NCI-H2227 (cell line): Measurements from ENCODE around the gene SCAF8.
A peak's percentile ranks its signal among the peaks of the same experiment; 100 is the strongest.
"Not testable (repeated sequence)": the region's sequence is repeated elsewhere in the genome, so short reads cannot be mapped to it uniquely, and the experiment has no call there.

ENCODE experiments used
- DNase-seq: peaks from one replicate; lab custom pipeline; 2025; ENCODE audit not compliant: unreplicated experiment; lab: John Stamatoyannopoulos, UW

SCAF8 gene

DNA sequence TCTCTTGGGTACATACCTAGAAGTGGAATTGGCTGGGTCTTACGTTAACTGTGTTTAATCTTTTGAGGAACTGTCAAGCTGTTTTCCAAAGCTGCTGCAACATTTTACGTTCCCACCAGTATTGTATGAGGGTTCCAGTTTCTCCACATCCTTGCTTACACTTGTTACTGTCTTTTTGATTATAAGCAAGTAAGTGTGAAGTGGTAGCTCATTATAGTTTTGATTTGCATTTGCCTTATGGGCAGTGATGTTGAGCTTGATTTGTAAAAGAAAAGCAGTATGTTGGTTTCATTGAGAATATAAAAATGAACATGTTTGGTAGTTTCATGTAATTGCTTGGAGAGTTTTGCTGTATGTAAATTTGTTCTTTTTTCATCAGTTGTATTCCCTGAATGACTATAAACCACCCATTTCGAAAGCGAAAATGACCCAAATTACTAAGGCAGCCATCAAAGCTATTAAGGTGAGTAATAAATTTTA lies 40.4 kb downstream of the SCAF8 start:
- DNase-seq: no peak

DNA sequence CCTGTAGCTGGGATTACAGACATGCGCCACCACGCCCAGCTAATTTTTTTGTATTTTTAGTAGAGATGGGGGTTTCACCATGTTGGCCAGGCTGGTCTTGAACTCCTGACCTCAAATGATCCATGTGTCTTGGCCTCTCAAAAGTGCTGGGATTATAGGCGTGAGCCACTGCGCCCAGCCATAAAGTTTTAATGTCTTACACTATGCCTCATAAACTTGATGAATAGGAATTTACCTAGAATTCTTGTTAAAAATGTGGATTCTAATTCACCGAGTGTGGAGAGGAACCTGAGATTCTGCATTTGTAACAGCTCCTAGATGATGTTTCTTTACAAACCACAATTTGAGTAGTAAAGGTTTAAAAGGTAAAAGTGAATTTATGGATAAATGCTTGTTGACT lies 45.9 kb downstream of the SCAF8 start:
- not testable (repeated sequence) for DNase-seq

DNA sequence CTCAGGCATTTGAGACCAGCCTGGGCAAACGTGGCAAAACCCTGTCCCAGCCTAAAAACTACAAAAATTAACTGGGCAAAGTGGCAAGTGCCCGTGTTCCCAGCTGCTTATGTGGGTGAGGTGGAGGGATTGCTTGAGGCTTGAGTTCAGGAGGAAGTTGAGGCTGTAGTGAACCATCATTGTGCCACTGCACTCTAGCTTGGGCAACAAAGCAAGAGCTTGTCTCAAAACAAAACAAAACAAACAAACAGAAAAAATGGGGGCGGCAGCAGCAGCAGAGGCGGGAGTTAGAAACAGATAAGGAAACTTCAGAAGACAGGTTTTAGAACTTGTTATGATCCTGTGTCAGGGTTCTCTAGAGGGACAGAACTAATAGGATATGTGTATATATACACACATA lies 49.0 kb downstream of the SCAF8 start:
- DNase-seq: no peak

DNA sequence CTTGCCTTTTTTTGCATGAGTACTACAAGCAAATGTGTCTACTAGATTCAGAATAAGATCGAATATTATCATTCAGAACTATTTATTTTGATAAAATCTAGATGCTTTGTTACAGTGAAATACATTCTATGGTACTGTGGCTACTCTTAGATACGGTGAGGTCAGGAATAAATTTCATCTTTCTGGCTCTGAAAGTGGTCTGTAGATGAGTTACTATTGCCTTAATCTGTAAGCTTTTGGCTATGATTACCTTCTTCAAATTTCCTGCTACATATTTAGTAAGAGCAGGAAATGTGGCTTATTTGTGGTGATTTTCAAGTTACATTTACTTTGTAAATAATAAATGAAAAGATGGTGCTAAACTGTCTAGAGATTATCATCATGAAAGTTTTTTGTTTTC lies 50.0 kb downstream of the SCAF8 start:
- no peak for DNase-seq

DNA sequence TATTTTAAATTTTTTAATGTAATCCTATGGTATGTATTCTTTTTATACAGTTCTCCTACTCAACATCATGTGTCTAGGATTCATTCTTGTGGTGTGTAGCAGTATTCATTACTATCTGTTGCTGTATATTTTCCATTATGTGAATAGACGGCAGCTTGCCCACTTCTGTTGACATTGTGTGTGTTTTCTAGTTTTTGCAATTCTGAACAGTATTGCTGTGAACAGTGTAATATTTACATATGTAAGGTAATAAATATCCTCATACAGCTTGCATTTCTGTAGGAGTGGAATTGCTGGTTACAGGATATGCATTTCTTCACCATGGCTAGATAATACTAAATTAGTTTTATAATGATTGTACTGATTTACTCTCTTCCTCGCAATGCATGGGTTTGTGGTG lies 51.9 kb downstream of the SCAF8 start:
- DNase-seq: no peak

DNA sequence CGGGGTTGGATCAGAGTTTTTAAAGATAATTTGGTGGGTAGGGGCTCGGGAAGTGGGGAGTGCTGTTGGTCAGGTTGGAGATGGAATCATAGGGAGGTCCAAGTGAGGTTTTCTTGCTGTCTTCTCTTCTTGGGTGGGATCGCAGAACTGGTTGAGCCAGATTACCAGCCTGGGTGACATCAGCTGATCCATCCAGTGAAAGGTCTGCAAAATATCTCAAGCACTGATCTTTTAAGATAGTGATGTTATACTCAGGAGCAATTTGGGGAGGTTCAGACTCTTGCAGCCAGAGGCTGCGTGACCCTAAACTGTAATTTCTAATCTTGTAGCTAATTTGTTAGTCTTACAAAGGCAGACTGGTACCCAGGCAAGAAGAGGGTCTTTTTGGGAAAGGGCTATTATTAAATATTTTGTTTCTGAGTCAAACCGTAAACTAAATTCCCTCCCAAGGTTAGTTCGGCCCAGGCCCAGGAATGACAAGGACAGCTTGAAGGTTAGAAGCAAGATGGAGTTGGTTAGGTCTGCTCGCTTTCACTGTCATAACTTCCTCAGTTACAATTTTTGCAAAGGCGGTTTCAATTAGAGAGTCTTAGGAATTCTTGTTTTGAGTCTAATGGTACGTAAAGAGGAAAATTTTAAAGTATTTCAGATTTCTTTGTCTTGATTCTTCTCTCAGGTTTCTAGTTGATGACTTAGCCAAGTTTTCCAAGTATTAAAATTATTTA lies 53.1 kb downstream of the SCAF8 start:
- no peak for DNase-seq

DNA sequence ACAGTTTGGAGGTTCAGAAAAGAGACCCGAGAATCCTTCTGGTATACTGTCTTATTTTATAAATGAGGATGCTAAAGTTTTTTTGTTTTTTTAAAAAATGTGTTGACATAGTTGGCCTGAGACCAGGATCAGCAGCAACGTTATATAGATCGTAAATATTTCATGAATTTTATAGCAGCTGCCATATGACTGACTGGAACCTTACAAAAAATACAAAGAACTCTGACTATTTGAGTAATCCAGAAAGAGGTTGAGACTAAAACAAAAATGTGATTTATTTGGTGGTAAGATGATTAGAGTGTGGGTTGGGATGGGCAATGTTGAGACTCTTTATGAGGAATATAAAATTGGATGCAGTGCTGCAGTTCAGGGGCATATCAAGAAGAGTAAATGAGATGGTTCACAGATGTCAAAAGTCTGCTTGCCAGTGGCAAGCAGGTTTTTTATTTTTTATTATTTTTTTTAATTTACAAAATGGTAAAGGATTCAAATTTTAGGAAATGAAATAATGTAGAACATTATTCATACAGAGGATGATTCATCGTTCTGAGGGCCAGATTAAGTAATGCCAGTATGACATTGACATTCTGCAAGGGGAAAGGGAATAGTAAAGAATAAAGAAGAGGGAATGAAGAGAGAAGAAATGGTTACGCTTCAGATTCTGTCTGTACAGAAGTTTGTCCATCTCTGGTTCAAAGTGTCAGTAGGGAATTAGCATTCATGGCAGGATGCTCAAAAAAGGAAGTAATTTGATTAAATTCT lies 58.5 kb downstream of the SCAF8 start:
- DNase-seq: no peak

DNA sequence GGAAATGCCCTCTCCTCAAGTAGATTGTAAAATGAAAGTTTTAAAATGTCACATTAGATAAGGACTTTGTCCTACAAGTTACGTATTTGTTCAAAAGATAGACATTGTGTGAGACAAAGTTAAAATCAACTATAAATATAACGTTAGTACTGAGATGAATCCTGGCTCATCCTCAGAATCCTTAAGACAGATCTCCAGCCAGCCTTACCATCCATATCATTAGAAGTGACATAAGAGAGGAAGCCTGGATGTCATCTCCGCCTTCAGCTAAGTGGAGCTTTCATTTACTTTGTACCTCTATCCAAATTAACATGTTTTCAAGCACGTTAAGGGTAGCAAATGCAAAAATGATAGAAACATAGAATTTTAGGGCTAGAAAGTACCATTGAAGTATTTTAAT lies 59.1 kb downstream of the SCAF8 start:
- DNase-seq: no peak

DNA sequence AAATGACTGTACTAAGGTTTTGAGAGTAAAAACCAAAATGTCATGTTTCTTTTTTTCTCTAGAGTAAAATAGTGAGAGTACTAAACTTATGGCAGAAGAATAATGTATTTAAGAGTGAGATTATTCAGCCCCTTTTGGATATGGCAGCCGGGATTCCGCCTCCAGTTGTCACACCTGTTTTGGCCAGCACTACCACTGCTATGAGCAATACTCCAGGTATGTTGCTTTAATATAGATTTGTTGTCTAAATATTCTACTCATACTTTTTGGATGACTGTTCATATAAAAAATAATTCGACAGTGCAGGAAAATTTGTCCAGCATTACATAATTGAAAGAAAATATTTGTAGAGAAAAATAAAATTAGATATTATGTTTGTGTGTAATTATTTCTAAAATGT lies 59.5 kb downstream of the SCAF8 start:
- no peak for DNase-seq

DNA sequence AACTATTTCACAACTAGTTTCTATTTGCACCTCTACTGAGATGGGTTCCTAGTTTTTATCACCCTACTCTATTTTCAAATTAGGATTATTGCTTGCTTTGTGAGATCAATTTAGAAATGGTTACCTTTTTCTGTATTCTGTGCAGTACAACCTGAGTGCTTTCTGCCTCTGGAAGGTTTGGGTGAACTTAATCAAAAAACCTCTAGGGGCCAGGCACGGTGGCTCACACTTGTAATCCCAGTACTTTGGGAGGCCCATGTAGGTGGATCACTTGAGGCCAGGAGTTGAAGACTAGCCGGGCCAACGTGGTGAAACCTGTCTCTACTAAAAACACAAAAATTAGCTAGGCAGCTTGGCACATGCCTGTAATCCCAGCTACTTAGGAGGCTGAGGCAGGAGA lies 63.3 kb downstream of the SCAF8 start:
- DNase-seq: no peak

DNA sequence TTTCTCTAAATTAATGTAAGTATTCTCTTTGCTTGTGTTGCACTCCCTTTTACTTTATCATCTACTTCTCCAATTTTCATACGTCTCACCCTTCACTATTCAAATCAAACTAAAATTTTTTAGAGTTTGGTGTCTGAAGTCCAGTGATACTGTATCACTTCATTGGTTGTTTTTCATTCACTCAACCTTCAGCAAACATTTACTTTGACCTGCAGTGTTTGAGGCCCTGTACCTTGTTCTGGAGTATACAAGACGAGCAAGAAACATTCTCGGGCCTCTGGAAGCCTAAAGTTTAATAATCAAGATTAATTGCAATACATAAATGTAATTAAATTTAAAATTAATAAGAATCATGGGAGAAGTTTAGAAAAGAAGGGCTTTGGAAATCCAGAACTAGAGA lies 64.6 kb downstream of the SCAF8 start:
- no peak for DNase-seq

DNA sequence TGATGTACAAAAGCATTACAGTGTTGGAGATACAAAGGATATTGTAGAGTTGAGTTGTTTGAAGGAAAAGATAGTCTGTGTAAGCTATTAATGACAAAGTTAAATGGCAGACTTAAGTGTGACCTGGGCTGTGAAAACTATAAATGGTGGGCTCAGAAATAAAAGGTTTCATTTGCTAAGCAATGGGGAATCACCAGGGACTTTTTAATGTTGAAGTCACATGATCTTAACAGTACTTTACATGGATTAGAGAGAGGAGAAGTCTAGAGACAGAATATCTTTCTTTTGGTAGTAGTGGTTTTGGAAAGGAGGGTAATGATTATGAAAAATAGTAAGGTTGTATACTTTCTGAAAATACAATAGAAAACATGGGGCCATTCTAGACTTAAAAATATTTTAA lies 67.1 kb downstream of the SCAF8 start:
- DNase-seq: no peak

DNA sequence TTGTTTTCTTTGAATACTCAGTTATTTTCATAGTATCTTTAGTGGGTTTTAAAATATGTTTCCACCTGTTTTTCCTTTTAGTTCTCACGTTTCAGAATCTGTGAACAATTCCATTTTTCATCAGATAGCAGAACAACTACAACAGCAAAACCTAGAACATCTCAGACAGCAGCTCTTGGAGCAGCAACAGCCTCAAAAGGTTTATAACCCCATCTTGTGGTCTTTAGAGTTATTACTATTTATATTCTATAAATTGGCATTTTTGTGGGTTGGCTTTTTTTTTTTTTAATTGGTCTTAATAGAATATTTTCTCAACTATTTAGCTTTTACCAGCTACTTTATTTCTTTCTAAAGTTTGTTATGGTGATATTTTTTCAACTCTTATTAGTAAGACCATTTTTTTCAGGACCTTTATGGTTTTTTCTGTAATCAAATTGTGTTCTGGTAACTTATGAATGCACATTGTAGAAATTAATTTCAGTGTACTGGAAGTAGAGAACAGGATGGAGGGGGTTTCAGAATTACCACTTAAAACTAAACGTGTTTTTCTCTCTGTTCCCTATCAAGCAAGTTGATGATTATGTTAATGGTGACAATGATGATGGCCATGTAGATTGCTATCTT lies 72.2 kb downstream of the SCAF8 start:
- peak; percentile 6 for DNase-seq

DNA sequence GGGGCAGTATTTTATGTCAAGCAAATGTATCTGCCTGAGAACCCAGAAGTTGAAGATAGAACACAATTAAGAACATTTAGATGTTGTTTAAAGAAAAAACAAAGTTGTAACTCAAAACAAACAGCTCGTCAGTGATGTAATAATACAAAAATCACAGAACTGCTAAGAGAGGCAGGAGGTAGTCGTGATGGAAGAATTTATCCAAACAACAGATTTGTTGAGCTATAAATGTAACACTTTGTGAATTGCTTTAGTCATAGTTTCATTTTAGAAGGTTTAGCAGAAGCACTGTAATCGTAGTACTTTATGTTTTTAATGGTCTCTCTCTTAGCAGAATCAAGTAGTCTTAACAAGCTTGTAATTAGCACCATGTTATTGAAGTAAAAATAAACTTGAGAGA lies 73.6 kb downstream of the SCAF8 start:
- no peak for DNase-seq

DNA sequence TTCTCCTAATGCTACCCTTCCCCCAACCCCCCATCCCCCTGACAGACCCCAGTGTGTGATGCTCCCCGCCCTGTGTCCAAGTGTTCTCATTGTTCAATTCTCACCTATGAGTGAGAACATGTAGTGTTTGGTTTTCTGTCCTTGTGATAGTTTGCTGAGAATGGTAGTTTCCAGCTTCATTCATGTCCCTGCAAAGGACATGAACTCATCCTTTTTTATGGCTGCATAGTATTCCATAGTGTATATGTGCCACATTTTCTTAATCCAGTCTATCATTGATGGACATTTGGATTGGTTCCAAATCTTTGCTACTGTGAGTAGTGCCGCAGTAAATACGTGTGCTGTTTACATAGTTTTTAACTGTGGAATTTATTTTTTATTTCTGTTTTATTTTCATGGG lies 78.4 kb downstream of the SCAF8 start:
- not testable (repeated sequence) for DNase-seq

DNA sequence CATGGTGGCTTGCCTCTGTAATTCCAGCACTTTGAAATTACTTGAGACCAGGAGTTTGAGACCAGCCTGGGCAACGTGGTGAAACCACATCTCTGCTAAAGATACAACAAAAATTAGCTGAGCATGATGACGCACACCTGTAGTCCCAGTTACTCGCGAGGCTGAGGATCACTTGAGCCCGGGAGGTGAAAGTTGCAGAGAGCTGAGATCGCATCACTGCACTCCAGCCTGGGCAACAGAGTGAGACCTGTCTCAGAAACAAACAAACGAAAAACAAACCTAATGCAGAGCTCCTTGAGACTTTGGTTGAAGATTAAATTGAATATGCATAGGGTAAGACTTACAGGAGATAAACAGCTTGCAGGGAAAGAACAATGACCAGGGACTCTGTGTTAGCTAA lies 80.8 kb downstream of the SCAF8 start:
- DNase-seq: no peak

DNA sequence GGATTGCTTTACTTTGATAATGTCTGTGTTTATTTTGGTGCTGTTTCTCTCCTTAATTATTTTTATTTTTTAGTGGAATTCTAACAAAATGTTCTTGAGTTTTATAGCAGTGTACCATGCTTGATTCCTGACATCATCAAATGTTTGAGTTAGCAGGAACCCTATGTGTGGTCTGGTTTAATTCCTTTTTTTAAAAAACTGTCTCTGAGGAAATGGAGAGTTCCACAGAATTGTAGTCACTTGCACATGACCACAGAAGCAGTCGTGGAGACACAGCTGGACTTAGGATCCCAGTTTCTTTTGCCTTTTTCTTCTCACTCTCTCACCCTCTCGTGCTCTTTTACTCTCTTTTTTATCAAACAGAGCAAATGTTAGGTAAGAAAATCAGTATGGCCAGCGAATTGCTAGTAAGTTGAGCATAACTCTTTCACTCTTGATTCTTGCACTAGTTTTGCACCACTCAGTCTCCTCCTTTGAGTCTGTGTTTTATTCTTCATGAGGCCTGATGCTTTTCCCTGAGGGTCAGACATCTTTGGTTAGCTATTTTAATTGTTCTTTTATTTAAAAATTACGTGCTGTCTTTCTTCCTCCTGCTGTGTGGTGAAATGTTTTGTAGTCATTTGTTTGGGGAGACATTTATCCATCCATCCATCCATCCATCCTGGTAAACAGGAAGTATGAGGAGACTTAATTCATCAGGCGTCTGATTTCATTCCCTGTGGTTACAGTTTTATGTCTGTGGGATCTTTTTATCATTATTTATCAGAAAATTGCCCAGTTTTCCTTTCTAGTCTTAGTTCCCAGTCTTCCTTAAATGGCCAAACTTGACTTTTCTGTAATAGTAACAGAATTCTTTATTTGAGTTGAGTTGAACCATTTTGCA lies 83.0 kb downstream of the SCAF8 start:
- no peak for DNase-seq

DNA sequence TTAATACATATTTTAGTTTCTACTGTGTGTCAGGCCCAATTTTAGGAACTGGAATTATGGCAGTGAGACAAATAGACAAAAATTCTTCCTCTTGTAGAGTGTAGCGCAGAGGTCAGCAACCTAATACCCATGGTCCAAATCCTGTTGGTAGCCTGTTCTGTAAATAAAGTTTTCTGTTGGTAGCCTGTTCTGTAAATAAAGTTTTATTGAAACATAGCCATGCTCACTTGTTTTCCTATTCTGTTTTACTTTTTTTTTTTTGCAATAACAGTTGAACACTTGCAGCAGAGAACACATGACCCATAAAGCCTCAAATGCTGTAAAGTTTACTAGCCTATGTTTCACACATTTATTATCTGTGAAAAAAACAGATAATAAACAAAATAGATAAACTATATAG lies 87.9 kb downstream of the SCAF8 start:
- no peak for DNase-seq

DNA sequence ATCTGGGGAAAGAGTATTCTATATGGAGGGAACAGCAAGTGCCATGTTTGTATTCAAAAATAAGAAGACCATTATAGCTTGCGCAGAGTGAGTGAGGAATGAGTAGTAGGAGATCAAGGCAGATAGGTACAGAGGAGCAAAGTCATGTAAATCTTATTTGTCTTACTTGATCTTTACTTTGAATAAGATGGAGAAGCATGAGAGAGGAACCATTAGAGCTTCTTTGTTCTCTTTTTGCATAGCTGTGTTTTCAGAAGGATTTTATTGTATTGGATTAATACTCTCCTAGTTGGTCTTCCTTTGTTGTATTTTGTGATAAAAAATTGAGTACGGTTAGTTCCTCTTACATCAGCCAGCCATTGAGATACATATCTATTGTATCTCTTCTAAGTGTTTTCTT lies 88.4 kb downstream of the SCAF8 start:
- DNase-seq: no peak

DNA sequence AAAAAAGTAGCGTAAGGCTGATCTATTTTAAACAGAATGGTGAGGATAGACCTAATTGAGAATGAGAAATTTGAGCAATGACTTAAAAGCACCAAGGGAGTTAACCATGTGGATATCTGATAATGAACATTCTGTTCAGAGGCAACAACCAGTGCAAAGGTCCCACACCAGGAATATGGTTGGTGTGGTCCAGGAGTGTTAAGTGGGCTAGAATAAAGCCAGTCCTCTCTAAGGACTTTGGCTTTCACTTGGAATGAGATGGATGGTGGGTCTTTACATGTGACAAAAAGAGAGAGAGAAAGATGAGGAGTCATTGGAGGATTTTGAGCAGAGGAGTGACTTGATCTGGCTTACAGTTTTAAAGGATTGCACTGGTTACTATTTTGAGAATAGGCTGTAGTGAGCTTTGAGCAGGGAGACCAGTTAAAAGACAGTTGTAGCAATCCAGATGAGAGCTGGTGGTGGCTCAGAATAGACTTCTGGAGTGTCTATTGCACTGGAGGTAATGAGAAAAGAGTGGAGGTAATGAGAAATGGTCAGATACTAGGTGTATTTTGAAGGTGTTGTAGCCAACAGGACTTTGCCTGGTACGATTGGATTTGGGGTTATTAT lies 89.8 kb downstream of the SCAF8 start:
- DNase-seq: no peak

DNA sequence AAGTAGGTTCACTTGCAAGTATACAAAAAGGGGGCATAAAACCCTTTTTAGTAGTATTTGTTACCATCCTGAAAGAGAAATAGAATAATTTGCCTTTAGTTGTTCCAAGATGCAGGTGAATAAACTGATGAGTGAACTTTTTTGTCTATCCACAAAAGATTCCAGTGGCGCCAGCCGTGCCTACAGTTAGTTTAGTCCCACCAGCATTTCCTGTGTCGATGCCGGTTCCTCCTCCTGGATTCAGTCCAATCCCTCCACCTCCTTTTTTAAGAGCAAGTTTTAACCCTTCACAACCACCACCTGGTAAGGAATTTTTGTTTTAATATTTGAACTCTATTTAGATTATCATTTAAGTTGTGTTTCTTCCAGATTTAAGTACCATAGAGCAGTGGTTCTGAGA lies 90.9 kb downstream of the SCAF8 start:
- no peak for DNase-seq
